OCI-LY1 (cell line): ENCODE data around the gene ASMTL.

Experiments used
- CTCF ChIP-seq: fragments of 200-600 bp; sonication (generic), shearing (Covaris generic); IDR thresholded peaks from 2 replicates; pipeline ENCODE4 v1.5.1; 2017; ENCODE audit warnings: mild to moderate bottlenecking, antibody characterized with exemption, low read length, moderate library complexity, mixed read lengths
- EZH2 ChIP-seq: fragments of 200-600 bp; sonication (generic), shearing (Covaris generic); IDR thresholded peaks from 2 replicates; pipeline ENCODE4 v1.8.0; 2017; ENCODE audit warnings: borderline replicate concordance, mixed run types, mild to moderate bottlenecking, antibody characterized with exemption, low read length, moderate library complexity, mixed read lengths

DNA sequence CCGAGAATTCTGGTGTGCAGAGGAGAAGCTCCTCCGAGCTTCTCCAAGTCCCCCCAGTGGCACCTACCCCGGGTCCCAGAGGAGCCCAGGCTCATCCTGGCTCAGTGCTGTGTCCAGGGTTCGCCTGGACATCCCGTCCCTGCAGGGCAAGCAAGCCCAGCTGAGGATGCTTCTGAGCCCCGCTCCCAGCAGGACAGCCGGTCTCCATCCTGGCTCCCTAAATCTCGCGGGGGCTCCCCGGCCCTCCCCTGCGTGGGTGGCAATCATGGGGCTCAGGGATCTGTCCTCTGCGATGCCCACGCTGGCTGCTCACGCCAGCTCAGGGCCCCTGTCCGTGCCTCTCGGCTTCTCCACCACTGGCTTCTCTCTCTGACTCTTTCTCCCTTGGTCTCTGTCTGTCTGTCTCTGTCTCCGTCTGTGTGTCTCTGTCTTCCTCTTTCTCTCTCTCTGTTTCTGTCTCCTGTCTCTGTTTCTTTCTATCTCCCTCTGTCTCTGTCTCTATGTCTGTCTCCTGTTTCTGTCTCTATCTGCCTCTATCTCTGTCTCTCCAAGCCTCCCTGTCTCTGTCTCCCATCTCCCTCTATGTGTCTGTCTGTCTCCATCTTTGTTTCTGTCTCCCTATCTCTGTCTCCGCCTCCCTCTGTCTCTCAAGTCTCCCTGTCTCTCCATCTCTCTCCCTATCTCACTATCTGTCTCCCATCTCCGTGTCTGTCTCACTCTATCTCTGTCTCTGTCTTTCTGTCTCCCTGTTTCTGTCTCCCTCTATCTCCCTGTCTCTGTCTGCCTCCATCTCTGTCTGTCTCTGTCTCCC, 33.0 kb downstream of the ASMTL start:
- no peak for TF ChIP-seq CTCF
- TF ChIP-seq EZH2 = no peak
